Vagina (tissue), 2 donors: ENCODE results near the gene UST.

Experiments used
- POLR2A ChIP-seq, 2 donors: fragments of 450-650 bp; IDR thresholded peaks; one replicate each; pipeline ENCODE4 v1.6.1; 2017; ENCODE audit warnings: antibody characterized with exemption in 2 of 2, mild to moderate bottlenecking in 2 of 2, moderate library complexity in 2 of 2
- POLR2AphosphoS5 ChIP-seq, 2 donors: sonication (generic); formaldehyde crosslinking; IDR thresholded peaks; one replicate each; pipeline ENCODE4 v1.9.0; 2017; ENCODE audit warnings: antibody characterized with exemption in 2 of 2, mild to moderate bottlenecking in 2 of 2, low read depth in 1 of 2; ENCODE audit not compliant: insufficient read depth in 1 of 2
- TF ChIP-seq, protein P1 (sequence below), 3 experiments: fragments of 450-650 bp in 2 of 3; fragments of 200-600 bp in 1 of 3; sonication (generic) in 1 of 3; IDR thresholded peaks; one replicate each; pipeline ENCODE4 v1.5.1; 2017 to 2019; ENCODE audit warnings: antibody characterized with exemption in 3 of 3, mild to moderate bottlenecking in 2 of 3, moderate library complexity in 2 of 3

DNA sequence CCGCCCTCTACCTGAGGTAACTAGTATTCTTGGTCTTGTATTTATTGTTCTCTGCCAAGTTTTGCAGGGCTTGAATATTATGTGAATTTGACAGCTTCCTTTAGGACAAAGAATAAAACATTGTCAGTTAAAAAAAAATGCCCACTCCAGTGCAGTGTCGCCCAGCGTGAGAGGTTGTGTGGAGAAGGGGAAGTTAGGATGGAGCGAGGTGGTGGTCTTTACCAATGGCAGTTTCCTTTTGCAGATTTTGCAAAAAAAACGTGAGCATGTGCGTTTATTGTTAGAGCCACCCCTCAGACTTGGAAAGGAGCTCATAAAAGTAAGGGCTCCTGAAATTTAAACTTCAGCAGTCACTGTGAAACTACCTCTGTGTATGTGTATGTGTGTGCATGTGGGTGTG is 28.3 kb downstream of the UST start:
- TF ChIP-seq, protein P1, sequence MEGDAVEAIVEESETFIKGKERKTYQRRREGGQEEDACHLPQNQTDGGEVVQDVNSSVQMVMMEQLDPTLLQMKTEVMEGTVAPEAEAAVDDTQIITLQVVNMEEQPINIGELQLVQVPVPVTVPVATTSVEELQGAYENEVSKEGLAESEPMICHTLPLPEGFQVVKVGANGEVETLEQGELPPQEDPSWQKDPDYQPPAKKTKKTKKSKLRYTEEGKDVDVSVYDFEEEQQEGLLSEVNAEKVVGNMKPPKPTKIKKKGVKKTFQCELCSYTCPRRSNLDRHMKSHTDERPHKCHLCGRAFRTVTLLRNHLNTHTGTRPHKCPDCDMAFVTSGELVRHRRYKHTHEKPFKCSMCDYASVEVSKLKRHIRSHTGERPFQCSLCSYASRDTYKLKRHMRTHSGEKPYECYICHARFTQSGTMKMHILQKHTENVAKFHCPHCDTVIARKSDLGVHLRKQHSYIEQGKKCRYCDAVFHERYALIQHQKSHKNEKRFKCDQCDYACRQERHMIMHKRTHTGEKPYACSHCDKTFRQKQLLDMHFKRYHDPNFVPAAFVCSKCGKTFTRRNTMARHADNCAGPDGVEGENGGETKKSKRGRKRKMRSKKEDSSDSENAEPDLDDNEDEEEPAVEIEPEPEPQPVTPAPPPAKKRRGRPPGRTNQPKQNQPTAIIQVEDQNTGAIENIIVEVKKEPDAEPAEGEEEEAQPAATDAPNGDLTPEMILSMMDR (IDR thresholded peaks at IDR 0.05): no peak
- no peak for TF ChIP-seq POLR2AphosphoS5 (IDR thresholded peaks at IDR 0.05; ENCODE audit: insufficient read depth in 1 of 2, low read depth in 1 of 2)
- TF ChIP-seq POLR2A (IDR thresholded peaks at IDR 0.05): no peak
